Measurements from ENCODE around the gene SDF4.

The SDF4 gene

GRCh38 chr1:1231400-1232207 lies at the start of gene SDF4:
Gene SDF4, minus strand, starts transcription at chr1:1232001. Its CDS starts 3,229 bp downstream, at chr1:1228772.
- peak; percentile 100 for DNase-seq (ENCODE audit: low spot score)

GRCh38 chr1:1280782-1281481 lies 49.1 kb upstream of the SDF4 start:
- no peak for DNase-seq (ENCODE audit: low spot score)

GRCh38 chr1:1279028-1279427 lies 47.2 kb upstream of the SDF4 start:
- DNase-seq (ENCODE audit: low spot score): no peak

- DNase-seq (ENCODE audit: low spot score): no peak
These were observed 46.8 kb upstream of the SDF4 start for GRCh38 chr1:1278620-1279019.

- peak; percentile 48 for DNase-seq (ENCODE audit: low spot score)
These were observed 44.0 kb upstream of the SDF4 start for GRCh38 chr1:1275836-1276235.

DNA sequence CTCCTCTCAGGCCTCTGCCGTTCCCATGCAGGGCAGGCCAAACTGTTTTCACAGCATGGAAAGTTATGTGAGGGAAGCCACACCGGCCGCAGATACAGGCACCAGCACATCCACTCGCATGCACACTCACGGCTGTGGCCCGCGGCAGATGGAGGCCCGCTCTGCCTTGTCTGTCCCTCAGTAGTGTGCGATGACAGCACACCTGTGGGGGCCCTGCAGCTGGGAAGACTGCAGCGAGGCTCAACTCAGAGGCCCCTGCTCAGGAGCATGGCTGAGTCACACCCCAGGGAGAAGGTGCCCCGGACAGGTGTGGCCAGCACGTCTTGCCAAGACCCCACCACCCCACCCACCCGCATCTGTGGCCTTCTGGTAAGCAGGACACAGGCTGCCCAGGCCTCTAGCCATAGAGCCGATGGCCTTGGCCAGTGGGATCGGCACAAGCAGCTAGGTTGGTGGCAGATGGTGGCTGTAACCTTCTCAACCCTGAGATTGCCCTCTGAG lies 43.2 kb upstream of the SDF4 start:
- DNase-seq (ENCODE audit: low spot score): no peak

DNA sequence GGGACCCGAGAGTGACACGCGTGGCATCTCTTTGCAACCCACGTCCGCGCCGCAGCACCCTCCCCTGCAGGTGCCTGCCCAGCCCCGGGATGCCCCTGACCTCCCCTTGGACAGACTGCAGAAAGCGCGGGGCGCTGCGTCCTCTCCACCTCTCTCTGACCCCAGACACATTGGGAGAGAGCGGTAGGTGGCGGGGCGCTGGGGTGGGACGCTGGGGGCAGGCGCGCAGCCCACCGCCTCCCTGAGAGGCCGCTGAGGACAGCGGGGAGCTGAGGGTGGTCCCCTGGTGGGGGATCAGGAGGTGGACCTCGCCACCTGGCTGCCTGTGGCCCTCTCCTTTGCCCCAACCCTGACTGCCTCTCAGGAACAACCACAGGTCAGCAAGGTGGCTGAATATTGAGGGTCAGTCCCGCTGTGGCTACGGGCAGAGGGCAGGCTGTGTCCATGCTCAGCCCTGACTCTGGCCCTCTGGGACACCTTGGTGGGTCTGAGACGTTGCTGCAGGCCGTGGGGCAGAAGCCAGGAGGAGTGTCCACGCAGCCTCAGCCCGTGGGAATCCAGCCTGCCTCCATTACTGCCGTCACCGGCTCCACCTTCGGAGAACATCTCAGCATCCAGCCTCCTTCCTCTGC lies 42.6 kb upstream of the SDF4 start:
- DNase-seq (ENCODE audit: low spot score): no peak

- DNase-seq (ENCODE audit: low spot score): peak; percentile 97
These were observed 41.9 kb upstream of the SDF4 start, which contains the start of gene UBE2J2 for GRCh38 chr1:1273512-1274298. Gene UBE2J2, minus strand, starts transcription at chr1:1273854. Its CDS starts 5,862 bp downstream, at chr1:1267992.

DNA sequence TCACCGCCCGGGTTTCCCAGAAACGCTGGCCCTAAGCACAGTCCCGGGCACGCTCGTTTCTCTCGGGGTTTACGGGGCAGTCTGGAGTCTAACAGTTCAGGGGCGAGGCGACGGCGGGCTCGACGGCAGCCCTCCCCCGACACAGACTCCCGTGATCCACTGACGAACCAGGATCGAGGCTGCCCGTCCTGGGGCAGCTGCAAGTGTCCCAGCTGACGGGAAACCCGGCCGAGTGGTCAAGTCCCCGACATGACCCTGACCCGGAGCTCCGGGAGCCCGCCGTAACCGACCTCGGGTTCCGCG lies 41.4 kb upstream of the SDF4 start:
- DNase-seq (ENCODE audit: low spot score): peak; percentile 43

- no peak for DNase-seq (ENCODE audit: low spot score)
These were observed 40.8 kb upstream of the SDF4 start for GRCh38 chr1:1272341-1273208.

- no peak for DNase-seq (ENCODE audit: low spot score)
These were observed 39.0 kb upstream of the SDF4 start for GRCh38 chr1:1270813-1271212.

DNA sequence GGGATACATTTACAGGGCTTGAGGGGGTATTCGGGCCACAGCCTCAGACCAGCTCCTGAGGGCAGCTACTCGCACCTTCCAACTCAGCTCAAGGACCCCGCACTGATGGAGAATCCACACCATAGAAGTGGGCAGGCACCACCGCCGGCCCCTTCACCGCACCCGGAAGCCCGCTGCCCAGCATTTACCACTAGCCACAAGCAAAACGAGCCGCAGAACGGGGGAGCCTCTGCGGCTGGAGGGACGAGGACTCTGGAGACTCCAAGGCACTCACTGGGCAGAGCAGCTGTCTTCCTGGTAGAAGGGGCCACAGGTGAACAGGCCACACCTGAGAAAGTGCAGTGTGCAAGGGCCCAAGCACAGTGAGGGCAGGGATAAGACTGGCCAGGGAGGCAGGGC lies 36.5 kb upstream of the SDF4 start:
- DNase-seq (ENCODE audit: low spot score): no peak

GRCh38 chr1:1267488-1268283 lies 35.9 kb upstream of the SDF4 start:
- DNase-seq (ENCODE audit: low spot score): no peak

DNA sequence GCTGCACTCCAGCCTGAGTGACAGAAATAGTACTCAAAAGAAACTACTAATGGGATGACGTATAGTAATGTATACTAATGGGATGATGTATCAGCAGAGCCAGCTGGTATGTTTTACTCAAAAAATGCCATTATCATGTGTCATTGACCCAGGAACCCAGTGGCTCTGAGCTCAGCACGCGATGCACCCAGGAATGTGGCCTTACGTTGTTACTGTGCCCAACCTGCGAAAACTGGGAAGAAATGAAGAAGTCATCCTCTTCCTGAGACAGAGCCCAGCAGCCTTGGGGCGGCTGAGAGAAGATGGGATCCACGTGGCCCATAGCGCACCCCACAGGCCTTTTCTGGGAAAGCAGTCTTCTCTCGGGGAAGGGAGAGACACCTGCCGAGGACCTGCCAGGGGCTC lies 33.1 kb upstream of the SDF4 start:
- DNase-seq (ENCODE audit: low spot score): peak; percentile 97

- no peak for DNase-seq (ENCODE audit: low spot score)
These were observed 32.2 kb upstream of the SDF4 start for GRCh38 chr1:1264026-1264425.

GRCh38 chr1:1262758-1263157 lies 31.0 kb upstream of the SDF4 start:
- DNase-seq (ENCODE audit: low spot score): no peak

- no peak for DNase-seq (ENCODE audit: low spot score)
These were observed 30.3 kb upstream of the SDF4 start for GRCh38 chr1:1262071-1262470.

GRCh38 chr1:1260843-1261560 lies 29.2 kb upstream of the SDF4 start:
- DNase-seq (ENCODE audit: low spot score): no peak

DNA sequence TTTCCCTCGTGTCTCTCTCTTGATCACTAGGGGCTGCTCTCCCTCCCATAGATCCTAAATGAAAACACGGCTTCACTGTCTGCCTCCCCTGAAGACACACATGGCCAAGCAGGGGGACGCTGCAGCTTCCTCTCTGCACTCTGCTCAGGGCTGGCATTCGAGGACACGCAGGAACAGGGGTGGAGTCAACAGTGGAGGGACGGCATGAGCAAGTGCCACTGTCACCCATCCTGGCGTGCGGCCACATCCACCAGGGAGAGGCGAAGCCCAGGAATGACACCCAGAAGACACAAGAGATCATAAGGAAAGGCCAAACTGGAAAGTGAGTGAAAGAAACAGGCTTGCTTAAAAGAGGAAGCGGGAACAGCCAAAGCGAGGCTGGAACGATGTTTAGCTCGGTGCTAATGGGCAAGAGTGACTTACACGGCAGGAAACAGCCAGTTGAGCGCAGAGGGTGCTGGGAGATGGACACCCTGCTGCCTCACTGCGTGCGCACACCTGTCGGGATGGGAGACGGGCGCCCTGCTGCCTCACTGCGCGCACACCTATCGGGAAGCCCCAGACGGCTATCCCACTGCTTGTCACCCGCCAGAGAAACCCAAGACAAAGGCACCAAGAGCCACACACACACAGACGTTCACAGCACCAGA lies 28.3 kb upstream of the SDF4 start:
- DNase-seq (ENCODE audit: low spot score): no peak
